CD4-positive, alpha-beta memory T cell (primary cell): ENCODE data around the gene FNDC5. TPM values are rescaled to one million over a fixed set of nuclear protein-coding genes. Genes with fewer than 3 reads are reported as not detected.
"Not testable (repeated sequence)": the region's sequence is repeated elsewhere in the genome, so short reads cannot be mapped to it uniquely, and the experiment has no call there.

Experiments
- CTCF ChIA-PET: fragments of 350-600 bp; sonication (Branson Sonifier 250); formaldehyde crosslinking; loops from one replicate; lab custom pipeline; 2021; ENCODE audit warnings: inconsistent platforms; ENCODE audit not compliant: partially characterized antibody; lab: Charles Lee
- POLR2A ChIA-PET: fragments of 350-600 bp; sonication (Branson Sonifier 250); formaldehyde crosslinking; loops from one replicate; lab custom pipeline; 2021; ENCODE audit not compliant: partially characterized antibody; lab: Charles Lee
- DNase-seq, 5 donors: peaks; one replicate each; pipeline versions ENCODE4 v3.0.0 to v3.0.0-alpha.2; 2020 to 2022; ENCODE audit warnings: mixed read lengths in 1 of 5
- H3K27ac ChIP-seq: one replicate; pipeline ENCODE4 v1.7.0; 2013; ENCODE audit warnings: low read depth, low read length
- H3K27me3 ChIP-seq: 2 replicates; pipeline ENCODE4 v1.7.0; 2013; ENCODE audit warnings: mild to moderate bottlenecking, low read length, moderate library complexity; ENCODE audit not compliant: insufficient read depth
- H3K36me3 ChIP-seq: 2 replicates; pipeline ENCODE4 v1.7.0; 2013; ENCODE audit warnings: mild to moderate bottlenecking, low read length, moderate library complexity; ENCODE audit not compliant: insufficient read depth
- H3K4me1 ChIP-seq: 2 replicates; pipeline ENCODE4 v1.7.0; 2013; ENCODE audit warnings: mild to moderate bottlenecking, low read length, moderate library complexity; ENCODE audit not compliant: insufficient read depth
- H3K4me3 ChIP-seq, 2 donors: one replicate each; pipeline ENCODE4 v1.7.0; 2013; ENCODE audit warnings: low read length in 2 of 2, mild to moderate bottlenecking in 1 of 2
- H3K9me3 ChIP-seq, 2 donors: one replicate each; pipeline ENCODE4 v1.7.0; 2013; ENCODE audit warnings: low read length in 2 of 2, control low read depth in 1 of 2; ENCODE audit not compliant: control insufficient read depth in 1 of 2
- H3K27ac Mint-ChIP-seq, 7 donors: one replicate each; pipeline ENCODE4 v1.8.0; 2020 to 2021; ENCODE audit warnings: mixed read lengths in 7 of 7, mild to moderate bottlenecking in 6 of 7, inconsistent platforms in 3 of 7, moderate library complexity in 3 of 7
- H3K27me3 Mint-ChIP-seq, 2 donors: one replicate each; pipeline ENCODE4 v1.8.0; 2020 to 2021; ENCODE audit warnings: mixed read lengths in 2 of 2
- H3K36me3 Mint-ChIP-seq, 2 donors: one replicate each; pipeline ENCODE4 v1.8.0; 2020 to 2021; ENCODE audit warnings: mixed read lengths in 2 of 2, inconsistent platforms in 1 of 2, mild to moderate bottlenecking in 1 of 2
- H3K4me1 Mint-ChIP-seq, 4 donors: one replicate each; pipeline ENCODE4 v1.8.0; 2020 to 2021; ENCODE audit warnings: mixed read lengths in 4 of 4, mild to moderate bottlenecking in 1 of 4
- H3K4me3 Mint-ChIP-seq, 8 donors: one replicate each; pipeline ENCODE4 v1.8.0; 2020 to 2021; ENCODE audit warnings: mixed read lengths in 8 of 8, mild to moderate bottlenecking in 7 of 8, moderate library complexity in 6 of 8, inconsistent platforms in 3 of 8
- H3K9me3 Mint-ChIP-seq, 8 donors: one replicate each; pipeline ENCODE4 v1.8.0; 2020 to 2021; ENCODE audit warnings: mixed read lengths in 8 of 8, mild to moderate bottlenecking in 5 of 8, inconsistent platforms in 3 of 8, moderate library complexity in 1 of 8
- intact Hi-C: fragments of 100-400 bp; cut with micrococcal nuclease; formaldehyde crosslinking; loops from one replicate; pipeline ENCODE4 v1.15.1; 2023
- polyA plus RNA-seq, 2 donors: library from polyadenylated mRNA; unstranded; fragments of 300-500 nt; fragmentation: Illumina TruSeq; gene quantifications; one replicate each; pipeline ENCODE4 v1.2.3, GENCODE V29; 2021
- total RNA-seq, 2 experiments: library from RNA; stranded (reverse); gene quantifications; one replicate each; pipeline ENCODE4 v1.2.3, GENCODE V29; 2021

Gene FNDC5
- total and polyA plus RNA-seq, 4 experiments from 2014 or later = not detected

- Histone ChIP-seq H3K4me1 (no peaks in the 10 kb centered on the region), H3K4me3 (no peak overlapping the region), H3K9me3 (no peaks in the 10 kb centered on the region), H3K36me3 (no peaks in the 10 kb centered on the region), H3K27ac (no peak overlapping the region), H3K27me3 (no peaks in the 10 kb centered on the region)
- Mint-ChIP-seq H3K9me3 (peaks cover 0 to 2% (median 0%) of the 10 kb centered on the region in 8 donors), H3K4me3 (no peak overlapping the region), H3K4me1 (no peaks in the 10 kb centered on the region), H3K27ac (no peak overlapping the region), H3K36me3 (no peaks in the 10 kb centered on the region), H3K27me3 (peaks cover 7 to 10% of the 10 kb centered on the region in 2 donors)
- CTCF ChIA-PET = interaction anchor here (0.7 kb wide), 1 partner anchor 583 kb away, joined by 3 read pairs; no protein-coding TSS in a partner anchor
- no peak for DNase-seq
- intact Hi-C loops = no loop called here
- POLR2A ChIA-PET = no interaction called here
Observed at GRCh38 chr1:32907435-32907834, 36.7 kb upstream of the FNDC5 start.

GRCh38 chr1:32906654-32907053 is 35.9 kb upstream of the FNDC5 start:
- Histone ChIP-seq H3K36me3 (no peaks in the 10 kb centered on the region), H3K4me3 (no peak overlapping the region), H3K27me3 (no peaks in the 10 kb centered on the region), H3K27ac (no peak overlapping the region), H3K9me3 (no peaks in the 10 kb centered on the region), H3K4me1 (peaks cover under 1% of the 10 kb centered on the region)
- Mint-ChIP-seq H3K9me3 (peaks cover 0 to 2% (median 0%) of the 10 kb centered on the region in 8 donors), H3K36me3 (no peaks in the 10 kb centered on the region), H3K27ac (no peak overlapping the region), H3K4me1 (peaks cover under 1 to 8% (median 4%) of the 10 kb centered on the region in 4 donors), H3K27me3 (peaks cover 13 to 16% of the 10 kb centered on the region in 2 donors), H3K4me3 (no peak overlapping the region)
- ChIA-PET CTCF (interaction anchor here (0.7 kb wide), 1 partner anchor 189 kb away, joined by 3 read pairs; no protein-coding TSS in a partner anchor), POLR2A (no interaction called here)
- intact Hi-C loops = no loop called here
- DNase-seq = no peak

- H3K4me3 ChIP-seq, H3K4me3 Mint-ChIP-seq, DNase-seq, H3K36me3 Mint-ChIP-seq, POLR2A ChIA-PET, H3K4me1 ChIP-seq, H3K27ac Mint-ChIP-seq, H3K36me3 ChIP-seq, intact Hi-C loops, H3K27me3 ChIP-seq, H3K27ac ChIP-seq, H3K9me3 ChIP-seq, H3K9me3 Mint-ChIP-seq, CTCF ChIA-PET: not testable (repeated sequence)
- Mint-ChIP-seq H3K4me1 (peaks cover 2 to 12% (median 7%) of the 10 kb centered on the region in 4 donors), H3K27me3 (peaks cover 18% of the 10 kb centered on the region in 2 donors)
Observed at GRCh38 chr1:32905588-32905987, 34.9 kb upstream of the FNDC5 start.

- no peaks in the 10 kb centered on the region for H3K9me3 ChIP-seq
- Mint-ChIP-seq H3K4me3 (no peak overlapping the region), H3K9me3 (no peaks in the 10 kb centered on the region), H3K36me3 (no peaks in the 10 kb centered on the region), H3K4me1 (peaks cover 2 to 14% (median 9%) of the 10 kb centered on the region in 4 donors), H3K27me3 (peaks cover 21 to 24% of the 10 kb centered on the region in 2 donors), H3K27ac (no peak overlapping the region)
- ChIA-PET POLR2A (no interaction called here), CTCF (no interaction called here)
- no peaks in the 10 kb centered on the region for H3K36me3 ChIP-seq
- no peak for DNase-seq
- peaks cover 9% of the 10 kb centered on the region for H3K4me1 ChIP-seq
- peaks cover 8% of the 10 kb centered on the region for H3K27me3 ChIP-seq
- intact Hi-C loops = no loop called here
- no peak overlapping the region for H3K27ac ChIP-seq
- H3K4me3 ChIP-seq = no peak overlapping the region
Observed at GRCh38 chr1:32904797-32905196, 34.1 kb upstream of the FNDC5 start.

GRCh38 chr1:32903991-32904785 is 33.5 kb upstream of the FNDC5 start:
- no peaks in the 10 kb centered on the region for H3K9me3 Mint-ChIP-seq
- Histone ChIP-seq H3K4me3 (no peak overlapping the region), H3K36me3 (no peaks in the 10 kb centered on the region), H3K27ac (no peak overlapping the region), H3K4me1 (peaks cover 9% of the 10 kb centered on the region), H3K27me3 (peaks cover 9% of the 10 kb centered on the region), H3K9me3 (no peaks in the 10 kb centered on the region)
- no peaks in the 10 kb centered on the region for H3K36me3 Mint-ChIP-seq
- H3K27me3 Mint-ChIP-seq = peaks cover 23 to 27% of the 10 kb centered on the region in 2 donors
- POLR2A ChIA-PET = no interaction called here
- intact Hi-C loops = no loop called here
- CTCF ChIA-PET = no interaction called here
- no peak overlapping the region for H3K4me3 Mint-ChIP-seq
- DNase-seq = no peak
- H3K4me1 Mint-ChIP-seq = peaks cover 2 to 14% (median 9%) of the 10 kb centered on the region in 4 donors
- H3K27ac Mint-ChIP-seq = peak overlapping the region in 1 of 7 donors; percentile 50

GRCh38 chr1:32902535-32902920 is 31.8 kb upstream of the FNDC5 start:
- no peak for DNase-seq
- H3K4me1 ChIP-seq = peaks cover 9% of the 10 kb centered on the region
- H3K27me3 ChIP-seq = peaks cover 13% of the 10 kb centered on the region
- no peaks in the 10 kb centered on the region for H3K36me3 ChIP-seq
- CTCF ChIA-PET = no interaction called here
- H3K9me3 Mint-ChIP-seq = no peaks in the 10 kb centered on the region
- H3K36me3 Mint-ChIP-seq = no peaks in the 10 kb centered on the region
- no peaks in the 10 kb centered on the region for H3K9me3 ChIP-seq
- intact Hi-C loops = no loop called here
- peaks cover 2 to 14% (median 9%) of the 10 kb centered on the region in 4 donors for H3K4me1 Mint-ChIP-seq
- H3K4me3 ChIP-seq = no peak overlapping the region
- POLR2A ChIA-PET = no interaction called here
- no peak overlapping the region for H3K27ac ChIP-seq
- H3K4me3 Mint-ChIP-seq = peak overlapping the region in 7 of 8 donors; percentile 21 to 86 (median 74)
- peaks cover 29 to 32% of the 10 kb centered on the region in 2 donors for H3K27me3 Mint-ChIP-seq
- peak overlapping the region in 1 of 7 donors; percentile 72 for H3K27ac Mint-ChIP-seq

GRCh38 chr1:32901823-32902534 is 31.3 kb upstream of the FNDC5 start:
- no peaks in the 10 kb centered on the region for H3K36me3 ChIP-seq
- Mint-ChIP-seq H3K9me3 (no peaks in the 10 kb centered on the region), H3K27me3 (peaks cover 29 to 37% of the 10 kb centered on the region in 2 donors), H3K27ac (peak overlapping the region in 2 of 7 donors; percentile 37 to 73), H3K4me1 (peaks cover 2 to 14% (median 9%) of the 10 kb centered on the region in 4 donors), H3K4me3 (peak overlapping the region; percentile 72 to 87 (median 76)), H3K36me3 (no peaks in the 10 kb centered on the region)
- peaks cover 9% of the 10 kb centered on the region for H3K4me1 ChIP-seq
- H3K9me3 ChIP-seq = no peaks in the 10 kb centered on the region
- intact Hi-C loops = no loop called here
- no peak overlapping the region for H3K4me3 ChIP-seq
- H3K27me3 ChIP-seq = peaks cover 13% of the 10 kb centered on the region
- no peak for DNase-seq
- CTCF ChIA-PET = no interaction called here
- POLR2A ChIA-PET = no interaction called here
- no peak overlapping the region for H3K27ac ChIP-seq
